Measurements from ENCODE around the gene PTRH2.

The PTRH2 gene

DNA sequence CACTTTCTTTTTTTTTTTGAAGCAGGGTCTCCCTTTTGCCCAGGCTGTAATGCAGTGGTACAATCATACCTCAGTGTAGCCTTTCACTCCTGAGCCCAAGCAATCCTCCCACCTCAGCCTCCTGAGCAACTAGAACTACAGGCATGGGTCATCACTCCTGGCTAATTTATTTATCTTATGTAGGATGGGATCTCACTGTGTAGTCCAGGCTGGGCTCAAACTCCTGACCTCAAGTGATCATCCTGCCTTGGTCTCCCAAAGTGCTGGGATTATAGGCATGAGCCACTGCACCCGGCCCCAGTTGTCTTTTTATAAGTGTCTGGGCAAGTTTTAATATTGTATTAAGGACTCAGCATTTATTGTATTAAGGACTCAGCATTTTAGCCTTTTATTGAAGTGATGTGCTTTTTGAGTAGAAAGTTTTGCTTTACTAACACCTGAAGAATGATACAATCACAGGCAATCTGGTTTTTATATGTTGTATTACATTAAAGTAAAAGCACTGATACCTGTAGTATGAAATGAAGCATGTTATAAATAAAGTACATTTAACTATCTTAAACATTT, 23.1 kb upstream of the PTRH2 start:
- no peaks in the 10 kb centered on the region for H3F3A ChIP-seq (ENCODE audit: insufficient read depth, low read length)
- no peak overlapping the region for H3K4me3 ChIP-seq (ENCODE audit: low read length)
- no peaks in the 10 kb centered on the region for H3K9me3 ChIP-seq (replicated peaks; ENCODE audit: insufficient read depth, low read length)
- no peaks in the 10 kb centered on the region for H3K36me3 ChIP-seq (replicated peaks; ENCODE audit: insufficient read depth, low read length)
- no peak for DNase-seq
- H3K9ac ChIP-seq (ENCODE audit: low read length), result no peak overlapping the region
- H3K27me3 ChIP-seq (replicated peaks; ENCODE audit: insufficient read depth, low read length), result no peaks in the 10 kb centered on the region
- no peak overlapping the region for H3K27ac ChIP-seq (ENCODE audit: low read length)
- H4K20me1 ChIP-seq (ENCODE audit: insufficient read depth, low read length), result no peaks in the 10 kb centered on the region
- no peaks in the 10 kb centered on the region for H3K4me1 ChIP-seq (ENCODE audit: low read length)
- H3K9me2 ChIP-seq (replicated peaks; ENCODE audit: insufficient read depth, low read length), result no peaks in the 10 kb centered on the region
- no peak for TF ChIP-seq EZH2phosphoT487 (IDR thresholded peaks at IDR 0.05; ENCODE audit: low read length)
- no peak for TF ChIP-seq EZH2 (optimal IDR thresholded peaks at IDR 0.05; ENCODE audit: low read depth, low read length)
- TF ChIP-seq, protein P1, sequence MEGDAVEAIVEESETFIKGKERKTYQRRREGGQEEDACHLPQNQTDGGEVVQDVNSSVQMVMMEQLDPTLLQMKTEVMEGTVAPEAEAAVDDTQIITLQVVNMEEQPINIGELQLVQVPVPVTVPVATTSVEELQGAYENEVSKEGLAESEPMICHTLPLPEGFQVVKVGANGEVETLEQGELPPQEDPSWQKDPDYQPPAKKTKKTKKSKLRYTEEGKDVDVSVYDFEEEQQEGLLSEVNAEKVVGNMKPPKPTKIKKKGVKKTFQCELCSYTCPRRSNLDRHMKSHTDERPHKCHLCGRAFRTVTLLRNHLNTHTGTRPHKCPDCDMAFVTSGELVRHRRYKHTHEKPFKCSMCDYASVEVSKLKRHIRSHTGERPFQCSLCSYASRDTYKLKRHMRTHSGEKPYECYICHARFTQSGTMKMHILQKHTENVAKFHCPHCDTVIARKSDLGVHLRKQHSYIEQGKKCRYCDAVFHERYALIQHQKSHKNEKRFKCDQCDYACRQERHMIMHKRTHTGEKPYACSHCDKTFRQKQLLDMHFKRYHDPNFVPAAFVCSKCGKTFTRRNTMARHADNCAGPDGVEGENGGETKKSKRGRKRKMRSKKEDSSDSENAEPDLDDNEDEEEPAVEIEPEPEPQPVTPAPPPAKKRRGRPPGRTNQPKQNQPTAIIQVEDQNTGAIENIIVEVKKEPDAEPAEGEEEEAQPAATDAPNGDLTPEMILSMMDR (IDR thresholded peaks at IDR 0.05; ENCODE audit: low read length), result no peak
- peaks cover 29% of the 10 kb centered on the region for H3K79me2 ChIP-seq (ENCODE audit: low read length)
- no peak overlapping the region for H2AFZ ChIP-seq (ENCODE audit: low read length)
- no peak overlapping the region for H3K4me2 ChIP-seq (ENCODE audit: low read depth, low read length)

DNA sequence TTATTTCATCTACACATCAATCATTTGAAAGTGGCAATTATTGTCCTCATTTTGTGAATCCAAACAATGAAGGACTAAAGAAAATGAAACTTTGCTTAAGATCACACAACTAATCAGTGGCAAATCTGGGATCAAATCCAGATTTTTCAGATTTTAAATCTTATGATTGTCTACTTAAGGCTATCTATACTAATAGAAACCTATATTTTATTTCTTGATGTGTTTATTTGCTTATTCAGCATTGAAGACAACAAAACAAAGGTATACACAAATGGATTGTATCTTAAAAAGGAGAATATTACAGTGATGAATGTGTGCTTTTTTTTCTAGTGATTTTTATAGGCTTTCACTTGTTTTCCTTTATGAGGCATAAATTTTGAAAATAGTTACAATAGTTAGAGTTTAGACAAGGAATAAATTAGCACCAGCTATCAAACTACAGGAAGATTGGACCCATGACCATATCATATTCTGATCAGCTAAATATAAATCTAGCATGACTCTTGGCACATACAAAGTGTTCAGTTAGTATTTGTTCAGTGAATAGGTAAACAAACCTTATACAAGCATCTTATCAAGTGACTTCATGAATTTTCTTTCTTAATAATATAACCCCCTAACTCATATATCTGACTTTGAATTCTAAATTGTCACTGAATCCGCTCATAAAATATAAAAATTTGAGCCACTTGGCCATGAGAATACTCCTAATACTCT, 20.7 kb upstream of the PTRH2 start:
- Histone ChIP-seq H2AFZ (ENCODE audit: low read length) (no peak overlapping the region), H3K4me3 (ENCODE audit: low read length) (no peak overlapping the region), H3K27me3 (replicated peaks; ENCODE audit: insufficient read depth, low read length) (no peaks in the 10 kb centered on the region), H3K9ac (ENCODE audit: low read length) (no peak overlapping the region), H3K4me2 (ENCODE audit: low read depth, low read length) (no peak overlapping the region), H3F3A (ENCODE audit: insufficient read depth, low read length) (no peaks in the 10 kb centered on the region), H3K79me2 (ENCODE audit: low read length) (peaks cover 37% of the 10 kb centered on the region), H3K27ac (ENCODE audit: low read length) (no peak overlapping the region), H3K36me3 (replicated peaks; ENCODE audit: insufficient read depth, low read length) (no peaks in the 10 kb centered on the region), H3K9me2 (replicated peaks; ENCODE audit: insufficient read depth, low read length) (no peaks in the 10 kb centered on the region), H4K20me1 (ENCODE audit: insufficient read depth, low read length) (no peaks in the 10 kb centered on the region), H3K9me3 (replicated peaks; ENCODE audit: insufficient read depth, low read length) (no peaks in the 10 kb centered on the region), H3K4me1 (ENCODE audit: low read length) (no peaks in the 10 kb centered on the region)
- TF ChIP-seq EZH2phosphoT487 (IDR thresholded peaks at IDR 0.05; ENCODE audit: low read length), result no peak
- TF ChIP-seq EZH2 (optimal IDR thresholded peaks at IDR 0.05; ENCODE audit: low read depth, low read length), result no peak
- TF ChIP-seq, protein P1 (IDR thresholded peaks at IDR 0.05; ENCODE audit: low read length), result no peak
- no peak for DNase-seq

DNA sequence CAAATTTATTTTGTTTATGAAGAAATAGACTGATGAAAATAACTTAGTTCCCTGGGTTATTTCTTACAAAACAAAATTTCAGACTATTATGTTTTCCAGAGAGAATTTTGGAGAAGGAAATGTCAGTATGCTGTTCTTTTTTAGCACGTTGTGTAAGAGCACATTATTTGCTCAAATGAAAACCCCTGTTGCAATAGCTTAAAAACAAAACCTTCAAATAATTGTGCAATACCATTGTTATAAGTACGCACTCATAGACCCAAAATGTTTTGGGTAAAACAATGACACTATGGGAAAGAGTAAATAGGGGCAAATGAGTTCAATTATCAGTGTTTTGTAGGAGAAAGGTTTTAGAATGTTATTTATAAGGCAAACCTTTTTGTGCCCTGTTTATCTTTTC, 18.5 kb upstream of the PTRH2 start:
- no peak for TF ChIP-seq EZH2 (optimal IDR thresholded peaks at IDR 0.05; ENCODE audit: low read depth, low read length)
- TF ChIP-seq EZH2phosphoT487 (IDR thresholded peaks at IDR 0.05; ENCODE audit: low read length), result no peak
- TF ChIP-seq, protein P1 (IDR thresholded peaks at IDR 0.05; ENCODE audit: low read length), result no peak
- Histone ChIP-seq H3K36me3 (replicated peaks; ENCODE audit: insufficient read depth, low read length) (no peaks in the 10 kb centered on the region), H3K4me1 (ENCODE audit: low read length) (no peaks in the 10 kb centered on the region), H3K27me3 (replicated peaks; ENCODE audit: insufficient read depth, low read length) (no peaks in the 10 kb centered on the region), H3K9ac (ENCODE audit: low read length) (no peak overlapping the region), H4K20me1 (ENCODE audit: insufficient read depth, low read length) (peaks cover 5% of the 10 kb centered on the region; the same call in 1 of the 2 replicates), H3K4me2 (ENCODE audit: low read depth, low read length) (no peak overlapping the region), H3K4me3 (ENCODE audit: low read length) (no peak overlapping the region), H3F3A (ENCODE audit: insufficient read depth, low read length) (no peaks in the 10 kb centered on the region), H3K27ac (ENCODE audit: low read length) (no peak overlapping the region), H3K9me2 (replicated peaks; ENCODE audit: insufficient read depth, low read length) (no peaks in the 10 kb centered on the region), H3K9me3 (replicated peaks; ENCODE audit: insufficient read depth, low read length) (no peaks in the 10 kb centered on the region), H3K79me2 (ENCODE audit: low read length) (peaks cover 59% of the 10 kb centered on the region), H2AFZ (ENCODE audit: low read length) (no peak overlapping the region)
- DNase-seq, result no peak
